ENCODE measurements around the gene NHERF2. TPM values are rescaled to one million over a fixed set of nuclear protein-coding genes. Genes with fewer than 3 reads are reported as not detected.

NHERF2 gene
- total RNA-seq, 1 experiment from 2014 or later = 33.1 TPM

GRCh38 chr16:2061023-2061422 lies 34.3 kb downstream of the NHERF2 start:
- DNase-seq (ENCODE audit: low spot score) = no peak

- DNase-seq (ENCODE audit: low spot score) = no peak
Observed at GRCh38 chr16:2061526-2061925, 34.8 kb downstream of the NHERF2 start.

- DNase-seq (ENCODE audit: low spot score) = no peak
Observed at GRCh38 chr16:2062801-2063200, 36.1 kb downstream of the NHERF2 start.

GRCh38 chr16:2063861-2064260 lies 37.2 kb downstream of the NHERF2 start:
- no peak for DNase-seq (ENCODE audit: low spot score)

- no peak for DNase-seq (ENCODE audit: low spot score)
Observed at GRCh38 chr16:2064368-2064945, 37.8 kb downstream of the NHERF2 start.

DNA sequence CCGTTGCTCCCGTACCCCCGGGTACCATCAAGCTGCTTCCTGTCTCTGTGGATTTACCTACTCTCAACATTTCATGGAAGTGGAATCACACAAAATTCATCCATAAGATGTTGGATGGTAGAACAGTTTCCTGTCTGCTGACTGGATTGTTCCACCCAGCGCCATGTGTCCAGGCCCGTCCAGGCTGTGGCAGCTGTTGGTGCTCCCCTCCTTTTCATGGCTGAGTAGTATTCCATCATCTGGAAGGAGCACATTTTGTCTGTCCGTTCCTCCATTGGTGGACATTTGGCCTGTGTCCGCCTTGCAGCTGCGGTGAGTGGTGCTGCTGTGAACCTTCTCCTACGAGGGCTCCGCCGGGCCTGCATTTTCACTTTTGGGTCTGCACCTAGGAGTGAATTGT lies 39.4 kb downstream of the NHERF2 start:
- DNase-seq (ENCODE audit: low spot score) = no peak

DNA sequence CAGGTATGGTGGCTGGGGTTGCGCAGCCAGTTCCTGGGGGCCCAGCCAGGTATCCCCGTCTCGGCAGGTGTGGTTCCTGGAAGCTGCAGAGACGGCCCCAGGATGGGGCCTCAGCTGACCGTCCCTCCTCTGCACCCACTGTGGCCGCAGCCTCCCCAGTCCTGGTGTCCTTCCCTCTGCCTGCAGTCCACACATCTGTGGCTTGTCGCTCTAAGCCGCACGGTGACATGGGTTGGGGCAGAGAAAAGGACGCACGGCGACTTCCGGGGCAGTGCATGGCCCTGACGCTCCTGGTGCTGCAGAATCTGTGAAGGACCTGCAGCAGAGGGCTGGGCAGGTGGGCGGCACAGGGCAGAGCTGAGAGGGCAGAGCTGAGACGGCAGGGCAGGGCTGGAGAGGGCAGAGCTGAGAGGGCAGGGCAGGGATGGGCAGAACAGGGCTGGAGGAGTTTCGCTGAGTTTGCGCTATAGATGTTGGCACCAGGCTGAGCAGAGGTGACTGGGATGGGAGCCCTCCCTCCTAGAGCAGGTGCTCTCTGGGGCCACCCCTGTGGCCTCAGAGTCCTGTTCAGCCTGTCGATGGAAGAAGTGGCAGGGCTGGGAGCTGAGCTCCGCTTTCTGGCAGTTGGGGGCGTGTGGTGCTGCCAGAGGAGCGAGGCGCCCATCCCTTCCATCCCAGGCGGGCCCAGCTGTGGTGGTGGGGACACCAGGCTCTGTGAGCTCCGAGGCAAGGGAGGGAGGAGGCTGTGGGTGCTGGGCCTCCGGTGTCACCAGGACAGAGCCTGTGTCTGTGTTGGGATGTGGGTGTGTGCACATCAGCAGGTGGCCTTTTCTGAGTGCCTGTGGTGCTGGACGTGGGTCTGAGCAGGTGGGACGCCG lies 44.1 kb downstream of the NHERF2 start:
- no peak for DNase-seq (ENCODE audit: low spot score)

- DNase-seq (ENCODE audit: low spot score) = no peak
Observed at GRCh38 chr16:2071454-2072202, 44.9 kb downstream of the NHERF2 start.

GRCh38 chr16:2072926-2073325 lies 46.2 kb downstream of the NHERF2 start:
- no peak for DNase-seq (ENCODE audit: low spot score)

GRCh38 chr16:2074071-2074470 lies 47.4 kb downstream of the NHERF2 start:
- DNase-seq (ENCODE audit: low spot score) = no peak

GRCh38 chr16:2075631-2076030 lies 48.9 kb downstream of the NHERF2 start:
- DNase-seq (ENCODE audit: low spot score) = no peak

GRCh38 chr16:2076072-2076865 lies 49.6 kb downstream of the NHERF2 start:
- no peak for DNase-seq (ENCODE audit: low spot score)

GRCh38 chr16:2077016-2077415 lies 50.3 kb downstream of the NHERF2 start:
- DNase-seq (ENCODE audit: low spot score) = no peak

DNA sequence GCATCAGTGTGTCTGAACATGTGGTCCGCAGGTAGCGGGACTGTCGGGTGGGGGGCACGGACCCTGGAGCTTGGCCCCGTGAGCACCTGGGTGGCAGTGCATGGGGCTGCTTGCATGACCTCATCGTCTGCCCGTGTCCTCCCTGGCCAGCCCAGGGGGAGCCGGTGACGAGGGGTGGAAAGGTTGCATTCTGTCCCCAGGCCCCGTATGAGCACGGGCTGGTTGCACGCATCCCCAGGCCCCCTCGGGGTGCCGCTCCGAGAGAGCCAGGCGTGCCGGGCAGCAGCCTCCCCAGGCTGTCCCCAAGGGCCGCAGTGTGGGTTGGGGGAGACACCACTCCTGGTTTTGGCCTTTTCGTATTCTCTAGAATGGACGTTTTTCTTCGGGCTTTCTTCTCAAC lies 51.0 kb downstream of the NHERF2 start:
- no peak for DNase-seq (ENCODE audit: low spot score)

DNA sequence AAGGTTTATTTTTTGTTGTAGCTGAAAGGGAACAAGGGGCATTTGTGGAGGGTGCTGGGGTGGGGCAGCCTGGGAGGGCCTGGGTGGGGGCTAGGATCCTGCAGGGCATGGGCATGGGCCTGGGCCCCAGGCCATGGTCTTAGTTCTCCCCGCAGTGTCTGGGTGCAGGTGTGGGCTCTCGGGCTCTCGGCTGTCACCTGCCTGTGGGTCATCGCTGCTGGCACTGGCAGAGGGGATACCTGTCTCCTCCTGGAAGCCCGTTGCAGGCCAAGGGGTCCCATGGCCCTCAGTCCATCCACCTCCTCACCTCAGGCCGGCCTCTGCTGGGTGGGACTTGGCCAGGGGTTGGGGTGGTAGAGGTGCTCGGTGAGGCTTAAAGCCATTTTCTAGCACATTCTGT lies 51.4 kb downstream of the NHERF2 start:
- DNase-seq (ENCODE audit: low spot score) = no peak

DNA sequence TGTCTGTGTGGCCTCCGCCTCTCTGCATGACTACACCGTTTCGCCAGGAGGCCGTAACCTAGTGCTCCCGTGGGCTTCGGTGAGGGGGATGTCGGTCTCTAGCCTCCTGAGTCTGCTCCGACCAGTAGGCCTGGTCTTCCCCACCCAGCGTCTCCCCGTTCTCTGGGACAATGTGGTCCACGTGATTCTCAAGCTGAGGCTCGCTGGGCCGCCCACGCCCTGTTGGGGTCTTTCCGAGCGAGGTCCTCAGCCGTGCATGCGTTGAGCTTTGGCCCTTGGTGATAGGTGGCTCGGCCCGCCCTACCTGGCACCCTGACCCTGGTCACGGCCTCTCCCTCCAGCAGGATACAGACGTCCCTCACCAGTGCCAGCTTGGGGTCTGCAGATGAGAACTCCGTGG lies 52.0 kb downstream of the NHERF2 start:
- no peak for DNase-seq (ENCODE audit: low spot score)

DNA sequence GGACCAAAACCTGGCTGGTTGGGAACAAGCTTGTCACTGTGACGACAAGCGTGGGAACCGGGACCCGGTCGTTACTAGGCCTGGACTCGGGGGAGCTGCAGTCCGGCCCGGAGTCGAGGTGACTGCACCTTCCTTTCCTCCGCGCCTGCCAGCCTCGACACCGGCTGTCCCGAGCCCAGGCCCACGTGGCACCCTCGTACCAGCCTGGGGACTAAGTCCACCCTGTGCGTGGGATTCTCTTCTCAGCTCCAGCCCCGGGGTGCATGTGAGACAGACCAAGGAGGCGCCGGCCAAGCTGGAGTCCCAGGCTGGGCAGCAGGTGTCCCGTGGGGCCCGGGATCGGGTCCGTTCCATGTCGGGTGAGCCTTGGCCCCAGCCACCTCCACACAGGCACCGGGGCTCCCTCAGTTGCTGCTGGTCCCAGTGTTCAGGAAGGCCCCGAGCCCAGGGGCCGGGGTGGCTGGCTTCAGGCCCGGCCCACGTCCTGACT lies 52.7 kb downstream of the NHERF2 start:
- no peak for DNase-seq (ENCODE audit: low spot score)

DNA sequence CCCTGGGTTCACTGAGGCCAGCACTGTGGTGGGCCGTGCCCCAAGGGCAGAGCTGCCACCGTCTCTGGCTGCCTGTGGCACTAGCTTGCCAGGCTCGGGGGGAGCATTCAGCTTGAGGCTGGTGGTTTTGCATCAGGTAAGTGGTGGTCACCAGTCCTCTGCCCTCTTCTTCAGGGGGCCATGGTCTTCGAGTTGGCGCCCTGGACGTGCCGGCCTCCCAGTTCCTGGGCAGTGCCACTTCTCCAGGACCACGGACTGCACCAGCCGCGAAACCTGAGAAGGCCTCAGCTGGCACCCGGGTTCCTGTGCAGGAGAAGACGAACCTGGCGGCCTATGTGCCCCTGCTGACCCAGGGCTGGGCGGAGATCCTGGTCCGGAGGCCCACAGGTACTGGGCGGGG lies 53.3 kb downstream of the NHERF2 start:
- DNase-seq (ENCODE audit: low spot score) = no peak

DNA sequence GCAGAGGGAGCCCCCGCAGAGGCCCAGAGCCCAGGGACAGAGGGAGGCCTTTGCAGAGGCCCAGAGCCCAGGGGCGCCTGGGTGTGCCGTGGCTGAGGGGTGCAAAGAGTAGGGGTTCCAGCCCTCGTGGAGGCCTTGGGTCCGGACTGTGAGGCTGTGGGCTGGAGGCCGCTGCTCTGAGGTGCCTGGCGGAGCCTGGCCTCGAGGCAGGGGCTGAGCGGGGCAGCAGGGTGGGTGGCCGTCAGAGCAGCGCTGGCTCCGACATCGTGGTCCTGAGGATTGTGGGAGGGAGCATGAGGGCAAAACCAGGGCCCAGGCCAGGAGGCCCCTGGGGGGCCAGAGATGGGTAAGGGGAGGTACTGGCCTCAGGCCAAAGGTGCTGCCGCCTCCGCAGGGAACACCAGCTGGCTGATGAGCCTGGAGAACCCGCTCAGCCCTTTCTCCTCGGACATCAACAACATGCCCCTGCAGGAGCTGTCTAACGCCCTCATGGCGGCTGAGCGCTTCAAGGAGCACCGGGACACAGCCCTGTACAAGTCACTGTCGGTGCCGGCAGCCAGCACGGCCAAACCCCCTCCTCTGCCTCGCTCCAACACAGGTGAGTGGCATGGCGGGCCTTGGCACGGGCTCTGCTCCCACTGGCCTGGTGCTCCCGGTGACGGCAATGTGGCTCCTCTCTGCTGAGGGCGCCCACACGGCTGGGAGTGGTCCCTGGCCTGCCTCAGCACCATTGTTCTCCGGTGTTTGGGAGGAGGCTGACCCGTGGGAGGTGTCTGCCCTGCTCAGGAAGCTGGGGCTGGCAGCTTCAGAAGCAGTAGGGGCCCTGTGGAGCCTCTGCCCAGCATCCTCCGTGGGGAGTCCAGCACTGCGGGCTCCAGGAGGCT lies 54.7 kb downstream of the NHERF2 start:
- no peak for DNase-seq (ENCODE audit: low spot score)

GRCh38 chr16:2082171-2082982 lies 55.7 kb downstream of the NHERF2 start:
- DNase-seq (ENCODE audit: low spot score) = no peak

Data from H4 (cell line).